HEK293T (cell line): ENCODE measurements around the gene SH2D3A.

ENCODE experiments used
- CTCF ChIA-PET: fragments of 350-600 bp; formaldehyde crosslinking; extraction: SDS; loops from one replicate; lab custom pipeline; 2021; ENCODE audit warnings: antibody characterized with exemption, inconsistent platforms; lab: Yijun Ruan, JAX
- POLR2A ChIA-PET: fragments of 350-600 bp; formaldehyde crosslinking; extraction: SDS; loops from one replicate; lab custom pipeline; 2020; ENCODE audit warnings: antibody characterized with exemption, inconsistent platforms; lab: Yijun Ruan, JAX
- DNase-seq: peaks from one replicate; pipeline ENCODE4 v3.0.0; 2012; ENCODE audit warnings: mixed read lengths; ENCODE audit errors: extremely low spot score
- ARNT ChIP-seq: fragments of 450-650 bp; IDR thresholded peaks from 2 replicates; pipeline ENCODE4 v1.6.1; 2017; ENCODE audit warnings: mild to moderate bottlenecking
- BHLHE40 ChIP-seq: fragments of 450-650 bp; IDR thresholded peaks from 2 replicates; pipeline ENCODE4 v1.6.1; 2016; ENCODE audit warnings: mild to moderate bottlenecking, moderate library complexity, borderline replicate concordance
- CTBP1 ChIP-seq: fragments of 450-650 bp; IDR thresholded peaks from 2 replicates; pipeline ENCODE4 v1.6.1; 2016; ENCODE audit warnings: borderline replicate concordance
- ELF4 ChIP-seq: fragments of 450-650 bp; IDR thresholded peaks from 2 replicates; pipeline ENCODE4 v1.6.1; 2017; ENCODE audit warnings: antibody characterized with exemption
- FOXA1 ChIP-seq: fragments of 450-650 bp; IDR thresholded peaks from 2 replicates; pipeline ENCODE4 v1.6.1; 2016; ENCODE audit warnings: mild to moderate bottlenecking
- FOXK2 ChIP-seq: fragments of 450-650 bp; IDR thresholded peaks from 2 replicates; pipeline ENCODE4 v1.6.1; 2016; ENCODE audit warnings: mild to moderate bottlenecking
- FOXM1 ChIP-seq: fragments of 450-650 bp; IDR thresholded peaks from 2 replicates; pipeline ENCODE4 v1.6.1; 2017; ENCODE audit warnings: mild to moderate bottlenecking, borderline replicate concordance
- HDGF ChIP-seq: fragments of 450-650 bp; IDR thresholded peaks from 2 replicates; pipeline ENCODE4 v1.6.1; 2017; ENCODE audit warnings: antibody characterized with exemption, borderline replicate concordance
- L3MBTL2 ChIP-seq: fragments of 450-650 bp; conservative IDR thresholded peaks from 2 replicates; pipeline ENCODE4 v1.6.1; 2016; ENCODE audit warnings: mild to moderate bottlenecking
- LEF1 ChIP-seq: fragments of 450-650 bp; IDR thresholded peaks from 2 replicates; pipeline ENCODE4 v1.6.1; 2017; ENCODE audit warnings: mild to moderate bottlenecking, borderline replicate concordance
- NFRKB ChIP-seq: fragments of 450-650 bp; IDR thresholded peaks from 2 replicates; pipeline ENCODE4 v1.6.1; 2016; ENCODE audit warnings: mild to moderate bottlenecking, moderate library complexity
- PKNOX1 ChIP-seq: fragments of 450-650 bp; IDR thresholded peaks from 2 replicates; pipeline ENCODE4 v1.6.1; 2016
- SP1 ChIP-seq: fragments of 450-650 bp; IDR thresholded peaks from 2 replicates; pipeline ENCODE4 v1.6.1; 2017
- SUZ12 ChIP-seq: fragments of 450-650 bp; IDR thresholded peaks from 2 replicates; pipeline ENCODE4 v1.6.1; 2016; ENCODE audit warnings: mild to moderate bottlenecking
- TARDBP ChIP-seq: fragments of 450-650 bp; IDR thresholded peaks from 2 replicates; pipeline ENCODE4 v1.6.1; 2016
- ZNF384 ChIP-seq: fragments of 450-650 bp; IDR thresholded peaks from 2 replicates; pipeline ENCODE4 v1.6.1; 2016

The SH2D3A gene

GRCh38 chr19:6707658-6708018, 59.6 kb downstream of the SH2D3A start:
- DNase-seq, result no peak
- TF ChIP-seq ELF4 (no peak), FOXA1 (no peak), PKNOX1 (no peak), SUZ12 (no peak), L3MBTL2 (no peak), HDGF (no peak), TARDBP (no peak), CTBP1 (no peak), FOXK2 (no peak), BHLHE40 (no peak), ZNF384 (no peak), FOXM1 (no peak), LEF1 (no peak), SP1 (no peak), NFRKB (no peak)
- ChIA-PET POLR2A (no interaction called here), CTCF (no interaction called here)

GRCh38 chr19:6707011-6707657, 60.1 kb downstream of the SH2D3A start:
- CTCF ChIA-PET, result no interaction called here
- DNase-seq, result no peak
- TF ChIP-seq FOXK2 (no peak), ARNT (no peak), SUZ12 (no peak), NFRKB (no peak), ELF4 (no peak), LEF1 (no peak), SP1 (no peak), L3MBTL2 (no peak), BHLHE40 (no peak), HDGF (no peak), PKNOX1 (no peak), ZNF384 (no peak), FOXM1 (no peak), FOXA1 (no peak), CTBP1 (no peak), TARDBP (no peak)
- POLR2A ChIA-PET, result no interaction called here

GRCh38 chr19:6706633-6706958, 60.6 kb downstream of the SH2D3A start:
- POLR2A ChIA-PET, result no interaction called here
- no peak for DNase-seq
- TF ChIP-seq L3MBTL2, result no peak
- no peak for TF ChIP-seq FOXM1
- TF ChIP-seq BHLHE40, result no peak
- TF ChIP-seq NFRKB, result no peak
- no peak for TF ChIP-seq TARDBP
- no peak for TF ChIP-seq FOXK2
- no peak for TF ChIP-seq FOXA1
- TF ChIP-seq LEF1, result no peak
- no peak for TF ChIP-seq ARNT
- no peak for TF ChIP-seq SUZ12
- TF ChIP-seq ZNF384, result no peak
- TF ChIP-seq ELF4, result no peak
- TF ChIP-seq SP1, result no peak
- CTCF ChIA-PET, result no interaction called here

GRCh38 chr19:6705931-6706632, 61.2 kb downstream of the SH2D3A start:
- CTCF ChIA-PET, result no interaction called here
- TF ChIP-seq PKNOX1 (no peak), FOXK2 (no peak), SUZ12 (no peak), FOXA1 (no peak), L3MBTL2 (no peak), ELF4 (no peak), SP1 (no peak), ARNT (no peak), FOXM1 (no peak), LEF1 (no peak)

More at GRCh38 chr19:6705931-6706632, 61.2 kb downstream of the SH2D3A start:
- no peak for DNase-seq
- POLR2A ChIA-PET, result no interaction called here
